Sigmoid colon (tissue), 4 donors: ENCODE measurements around the gene ZP2.

Experiments used
- EP300 ChIP-seq, 4 donors: sonication (generic); formaldehyde crosslinking; IDR thresholded peaks; one replicate each; pipeline ENCODE4 v1.6.1; 2017; ENCODE audit warnings: antibody characterized with exemption in 4 of 4
- POLR2A ChIP-seq, 2 donors: fragments of 450-650 bp; IDR thresholded peaks; one replicate each; pipeline ENCODE4 v1.6.1; 2016; ENCODE audit warnings: antibody characterized with exemption in 2 of 2, mild to moderate bottlenecking in 2 of 2, moderate library complexity in 2 of 2
- TF ChIP-seq, protein P1 (sequence below), 4 experiments: fragments of 450-650 bp in 3 of 4; fragments of 200-600 bp in 1 of 4; IDR thresholded peaks; one replicate each; pipeline ENCODE4 v1.5.1; 2016 to 2019; ENCODE audit warnings: antibody characterized with exemption in 4 of 4, mild to moderate bottlenecking in 3 of 4, moderate library complexity in 2 of 4

DNA sequence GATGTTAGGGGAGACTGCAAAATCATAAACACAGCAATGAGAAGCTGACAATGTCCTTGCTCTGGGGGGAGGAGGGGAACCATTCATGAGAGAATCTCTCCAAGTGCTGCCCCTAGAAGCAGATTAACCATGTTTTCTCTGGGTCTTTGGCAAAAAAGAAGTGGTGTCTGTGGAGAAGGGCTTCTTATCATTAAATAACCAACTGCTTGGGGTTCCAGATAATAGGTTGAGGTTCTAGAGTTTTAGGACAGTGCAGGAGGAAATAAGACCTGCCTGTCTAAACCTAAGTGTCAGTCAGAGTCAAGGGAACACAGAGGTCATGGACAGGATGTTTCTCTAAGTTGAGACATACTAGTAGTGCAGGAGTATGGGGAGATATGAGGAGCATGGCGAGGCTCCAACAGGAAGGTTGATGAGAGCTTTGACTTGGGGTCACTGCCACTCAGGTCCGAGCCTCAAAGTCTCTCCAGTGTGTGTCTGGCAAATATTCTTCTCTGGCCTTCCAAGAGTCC lies 17.0 kb upstream of the ZP2 start:
- TF ChIP-seq EP300 (IDR thresholded peaks at IDR 0.05) = no peak
- TF ChIP-seq POLR2A (IDR thresholded peaks at IDR 0.05) = no peak
- TF ChIP-seq, protein P1, sequence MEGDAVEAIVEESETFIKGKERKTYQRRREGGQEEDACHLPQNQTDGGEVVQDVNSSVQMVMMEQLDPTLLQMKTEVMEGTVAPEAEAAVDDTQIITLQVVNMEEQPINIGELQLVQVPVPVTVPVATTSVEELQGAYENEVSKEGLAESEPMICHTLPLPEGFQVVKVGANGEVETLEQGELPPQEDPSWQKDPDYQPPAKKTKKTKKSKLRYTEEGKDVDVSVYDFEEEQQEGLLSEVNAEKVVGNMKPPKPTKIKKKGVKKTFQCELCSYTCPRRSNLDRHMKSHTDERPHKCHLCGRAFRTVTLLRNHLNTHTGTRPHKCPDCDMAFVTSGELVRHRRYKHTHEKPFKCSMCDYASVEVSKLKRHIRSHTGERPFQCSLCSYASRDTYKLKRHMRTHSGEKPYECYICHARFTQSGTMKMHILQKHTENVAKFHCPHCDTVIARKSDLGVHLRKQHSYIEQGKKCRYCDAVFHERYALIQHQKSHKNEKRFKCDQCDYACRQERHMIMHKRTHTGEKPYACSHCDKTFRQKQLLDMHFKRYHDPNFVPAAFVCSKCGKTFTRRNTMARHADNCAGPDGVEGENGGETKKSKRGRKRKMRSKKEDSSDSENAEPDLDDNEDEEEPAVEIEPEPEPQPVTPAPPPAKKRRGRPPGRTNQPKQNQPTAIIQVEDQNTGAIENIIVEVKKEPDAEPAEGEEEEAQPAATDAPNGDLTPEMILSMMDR (IDR thresholded peaks at IDR 0.05) = no peak
